Tibial artery (tissue), 4 donors: ENCODE results near the gene RPL36AL.

Experiments
- DNase-seq, 2 donors: peaks; one replicate each; pipeline ENCODE4 v3.0.0-alpha.2; 2019
- H3K27ac ChIP-seq, 2 donors: fragments of 200-600 bp; sonication (generic) in 1 of 2; 1 replicate in 1 of 2; 2 replicates in 1 of 2; pipeline ENCODE4 v1.5.1; 2018 to 2019; ENCODE audit warnings: mild to moderate bottlenecking in 1 of 2
- H3K27me3 ChIP-seq, 2 donors: fragments of 200-600 bp; sonication (generic) in 1 of 2; one replicate each; pipeline versions ENCODE4 v1.5.1 to v1.6.0; 2016 to 2019
- H3K36me3 ChIP-seq, 3 donors: fragments of 200-600 bp; sonication (generic) in 2 of 3; one replicate each; pipeline ENCODE4 v1.5.1; 2016 to 2019; ENCODE audit warnings: mild to moderate bottlenecking in 2 of 3
- H3K4me1 ChIP-seq, 4 donors: fragments of 200-600 bp; sonication (generic) in 2 of 4; 1 replicate in 3 of 4; 2 replicates in 1 of 4; pipeline ENCODE4 v1.5.1; 2016 to 2019
- H3K4me3 ChIP-seq, 2 donors: fragments of 200-600 bp; sonication (generic) in 1 of 2; 1 replicate in 1 of 2; 2 replicates in 1 of 2; pipeline ENCODE4 v1.5.1; 2018 to 2019; ENCODE audit warnings: mild to moderate bottlenecking in 2 of 2
- H3K9me3 ChIP-seq, 3 donors: fragments of 200-600 bp; sonication (generic) in 1 of 3; one replicate each; pipeline ENCODE4 v1.5.1; 2016 to 2019
- CTCF ChIP-seq, 2 experiments: fragments of 200-600 bp in 1 of 2; fragments of 450-650 bp in 1 of 2; IDR thresholded peaks; one replicate each; pipeline ENCODE4 v1.5.1; 2017 to 2019; ENCODE audit warnings: antibody characterized with exemption in 2 of 2, mild to moderate bottlenecking in 1 of 2, moderate library complexity in 1 of 2
- intact Hi-C: fragments of 100-400 bp; cut with DNase I; formaldehyde crosslinking; loops from one replicate; pipeline ENCODE4 v1.15.0; 2023; ENCODE audit warnings: low total_unique reads

RPL36AL gene

GRCh38 chr14:49615776-49616175 lies 4.7 kb downstream of the RPL36AL start:
- no peak for TF ChIP-seq CTCF (IDR thresholded peaks at IDR 0.05)

GRCh38 chr14:49614196-49614595 lies 6.2 kb downstream of the RPL36AL start:
- no peaks in the 10 kb centered on the region for H3K9me3 ChIP-seq
- peaks cover 0 to 11% (median 3%) of the 10 kb centered on the region in 4 donors for H3K4me1 ChIP-seq
- no peak for DNase-seq
- no peak overlapping the region for H3K27ac ChIP-seq
- no peak overlapping the region for H3K4me3 ChIP-seq
- peaks cover 16 to 31% (median 19%) of the 10 kb centered on the region in 3 donors for H3K36me3 ChIP-seq
- no peak for TF ChIP-seq CTCF (IDR thresholded peaks at IDR 0.05)
- intact Hi-C loops: no loop called here
- no peaks in the 10 kb centered on the region for H3K27me3 ChIP-seq

More at GRCh38 chr14:49615776-49616175, 4.7 kb downstream of the RPL36AL start:
- Histone ChIP-seq H3K4me3 (no peak overlapping the region), H3K4me1 (peaks cover 0 to 15% (median 7%) of the 10 kb centered on the region in 4 donors), H3K36me3 (peaks cover 18 to 31% (median 19%) of the 10 kb centered on the region in 3 donors), H3K27ac (no peak overlapping the region), H3K9me3 (no peaks in the 10 kb centered on the region), H3K27me3 (no peaks in the 10 kb centered on the region)
- DNase-seq: no peak
- intact Hi-C loops: no loop called here

GRCh38 chr14:49612671-49613070 lies 7.8 kb downstream of the RPL36AL start:
- Histone ChIP-seq H3K36me3 (peaks cover 2 to 19% (median 7%) of the 10 kb centered on the region in 3 donors), H3K4me3 (no peak overlapping the region), H3K4me1 (no peaks in the 10 kb centered on the region), H3K9me3 (no peaks in the 10 kb centered on the region), H3K27ac (no peak overlapping the region), H3K27me3 (no peaks in the 10 kb centered on the region)
- intact Hi-C loops: no loop called here
- TF ChIP-seq CTCF (IDR thresholded peaks at IDR 0.05): no peak
- peak in 1 of 2 donors; percentile 24 for DNase-seq

- H3K9me3 ChIP-seq: no peaks in the 10 kb centered on the region
- intact Hi-C loops: no loop called here
- no peak for TF ChIP-seq CTCF (IDR thresholded peaks at IDR 0.05)
- peaks cover 5 to 16% (median 5%) of the 10 kb centered on the region in 3 donors for H3K36me3 ChIP-seq
- H3K27ac ChIP-seq: no peak overlapping the region
- no peaks in the 10 kb centered on the region for H3K4me1 ChIP-seq
- no peak overlapping the region for H3K4me3 ChIP-seq
- no peak for DNase-seq
- no peaks in the 10 kb centered on the region for H3K27me3 ChIP-seq
Observed at GRCh38 chr14:49612251-49612650, 8.2 kb downstream of the RPL36AL start.

- intact Hi-C loops: no loop called here
- H3K36me3 ChIP-seq: peaks cover 1 to 11% (median 5%) of the 10 kb centered on the region in 3 donors
- TF ChIP-seq CTCF (IDR thresholded peaks at IDR 0.05): no peak
Observed at GRCh38 chr14:49607583-49607982, 12.8 kb downstream of the RPL36AL start.

More at GRCh38 chr14:49607583-49607982, 12.8 kb downstream of the RPL36AL start:
- no peak overlapping the region for H3K4me3 ChIP-seq
- no peaks in the 10 kb centered on the region for H3K4me1 ChIP-seq
- no peak for DNase-seq
- no peaks in the 10 kb centered on the region for H3K9me3 ChIP-seq
- no peak overlapping the region for H3K27ac ChIP-seq
- no peaks in the 10 kb centered on the region for H3K27me3 ChIP-seq
